Measurements from ENCODE around the gene CYP1A1. TPM values are rescaled to one million over a fixed set of nuclear protein-coding genes. Genes with fewer than 3 reads are reported as not detected.

Gene CYP1A1
- total and polyA plus RNA-seq, 2 of the 13 experiments (the other 11 are each of a cell fraction or from before 2014, with no cell fraction given) = 7.9 to 8.0 TPM

DNA sequence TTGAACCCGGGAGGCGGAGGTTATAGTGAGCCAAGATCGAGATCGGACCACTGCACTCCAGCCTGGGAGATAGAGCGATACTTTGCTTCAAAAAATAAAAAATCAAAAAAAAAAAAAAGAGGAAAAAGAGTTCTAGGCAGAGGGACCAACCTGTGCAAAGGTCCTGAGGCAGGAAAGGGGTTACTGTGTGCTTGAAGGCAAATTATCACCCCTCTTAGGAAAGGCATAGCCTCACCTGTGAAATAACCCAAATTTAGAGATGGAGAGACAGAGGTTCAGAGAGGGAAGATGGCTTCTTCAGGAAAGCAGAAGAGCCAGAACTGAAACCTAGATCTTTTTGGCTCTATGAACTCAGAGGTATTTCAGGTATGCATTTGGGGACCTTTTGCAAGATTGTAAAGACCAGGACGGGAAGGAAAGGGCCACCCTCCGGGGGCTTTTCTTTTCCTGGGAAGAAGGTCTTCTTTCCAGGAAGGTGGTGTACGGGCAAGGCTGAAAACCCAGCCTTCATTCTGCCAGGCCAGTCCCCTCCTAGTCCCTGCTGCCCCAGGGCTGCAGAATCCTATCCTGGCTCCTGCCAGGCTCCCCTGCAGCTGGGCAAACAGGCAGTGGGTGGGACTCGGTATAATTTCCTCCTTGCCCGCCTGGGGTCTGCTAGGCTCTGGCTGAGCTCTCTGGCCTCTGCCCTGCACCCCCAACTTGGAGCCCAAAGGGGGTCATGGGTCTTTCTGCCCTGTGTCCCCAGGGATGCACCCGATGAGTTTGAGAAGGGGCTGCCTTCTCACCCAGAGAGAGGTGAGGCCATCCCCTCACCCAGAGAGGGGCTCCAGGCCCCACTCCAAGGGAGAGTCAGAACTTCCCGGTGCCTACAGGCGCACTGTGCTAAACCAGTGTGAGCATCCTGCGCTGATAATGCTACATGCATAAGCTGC, 42.1 kb upstream of the CYP1A1 start (continued):
- TF ChIP-seq, protein P1, sequence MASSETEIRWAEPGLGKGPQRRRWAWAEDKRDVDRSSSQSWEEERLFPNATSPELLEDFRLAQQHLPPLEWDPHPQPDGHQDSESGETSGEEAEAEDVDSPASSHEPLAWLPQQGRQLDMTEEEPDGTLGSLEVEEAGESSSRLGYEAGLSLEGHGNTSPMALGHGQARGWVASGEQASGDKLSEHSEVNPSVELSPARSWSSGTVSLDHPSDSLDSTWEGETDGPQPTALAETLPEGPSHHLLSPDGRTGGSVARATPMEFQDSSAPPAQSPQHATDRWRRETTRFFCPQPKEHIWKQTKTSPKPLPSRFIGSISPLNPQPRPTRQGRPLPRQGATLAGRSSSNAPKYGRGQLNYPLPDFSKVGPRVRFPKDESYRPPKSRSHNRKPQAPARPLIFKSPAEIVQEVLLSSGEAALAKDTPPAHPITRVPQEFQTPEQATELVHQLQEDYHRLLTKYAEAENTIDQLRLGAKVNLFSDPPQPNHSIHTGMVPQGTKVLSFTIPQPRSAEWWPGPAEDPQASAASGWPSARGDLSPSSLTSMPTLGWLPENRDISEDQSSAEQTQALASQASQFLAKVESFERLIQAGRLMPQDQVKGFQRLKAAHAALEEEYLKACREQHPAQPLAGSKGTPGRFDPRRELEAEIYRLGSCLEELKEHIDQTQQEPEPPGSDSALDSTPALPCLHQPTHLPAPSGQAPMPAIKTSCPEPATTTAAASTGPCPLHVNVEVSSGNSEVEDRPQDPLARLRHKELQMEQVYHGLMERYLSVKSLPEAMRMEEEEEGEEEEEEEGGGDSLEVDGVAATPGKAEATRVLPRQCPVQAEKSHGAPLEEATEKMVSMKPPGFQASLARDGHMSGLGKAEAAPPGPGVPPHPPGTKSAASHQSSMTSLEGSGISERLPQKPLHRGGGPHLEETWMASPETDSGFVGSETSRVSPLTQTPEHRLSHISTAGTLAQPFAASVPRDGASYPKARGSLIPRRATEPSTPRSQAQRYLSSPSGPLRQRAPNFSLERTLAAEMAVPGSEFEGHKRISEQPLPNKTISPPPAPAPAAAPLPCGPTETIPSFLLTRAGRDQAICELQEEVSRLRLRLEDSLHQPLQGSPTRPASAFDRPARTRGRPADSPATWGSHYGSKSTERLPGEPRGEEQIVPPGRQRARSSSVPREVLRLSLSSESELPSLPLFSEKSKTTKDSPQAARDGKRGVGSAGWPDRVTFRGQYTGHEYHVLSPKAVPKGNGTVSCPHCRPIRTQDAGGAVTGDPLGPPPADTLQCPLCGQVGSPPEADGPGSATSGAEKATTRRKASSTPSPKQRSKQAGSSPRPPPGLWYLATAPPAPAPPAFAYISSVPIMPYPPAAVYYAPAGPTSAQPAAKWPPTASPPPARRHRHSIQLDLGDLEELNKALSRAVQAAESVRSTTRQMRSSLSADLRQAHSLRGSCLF (CRISPR knock-in tag; IDR thresholded peaks at IDR 0.05; ENCODE audit: borderline replicate concordance) = no peak
- TF ChIP-seq ZNF75D (CRISPR knock-in tag; IDR thresholded peaks at IDR 0.05; ENCODE audit: borderline replicate concordance) (no peak), U2AF2 (IDR thresholded peaks at IDR 0.05; ENCODE audit: low read depth, low read length) (no peak), ZNF205 (CRISPR knock-in tag; IDR thresholded peaks at IDR 0.05) (no peak), ZKSCAN8 (CRISPR knock-in tag; IDR thresholded peaks at IDR 0.05; ENCODE audit: borderline replicate concordance) (no peak), ZNF552 (CRISPR knock-in tag; IDR thresholded peaks at IDR 0.05; ENCODE audit: borderline replicate concordance) (no peak), SP1 (IDR thresholded peaks at IDR 0.05) (no peak), SP1 (CRISPR knock-in tag; IDR thresholded peaks at IDR 0.05) (no peak), ZNF225 (CRISPR knock-in tag; IDR thresholded peaks at IDR 0.05) (no peak), HNRNPH1 (optimal IDR thresholded peaks at IDR 0.05; ENCODE audit: low read depth, low read length) (no peak)
